Measurements from ENCODE around the gene ALDH4A1. TPM values are rescaled to one million over a fixed set of nuclear protein-coding genes. Genes with fewer than 3 reads are reported as not detected.

ALDH4A1 gene
- total RNA-seq, 1 donor from 2014 or later = 6.5 TPM

- DNase-seq = no peak
- no peak for ATAC-seq (ENCODE audit: low read depth)
- Mint-ChIP-seq H3K4me3 (no peak overlapping the region), H3K27ac (no peak overlapping the region), H3K27me3 (no peaks in the 10 kb centered on the region), H3K4me1 (peaks cover 54% of the 10 kb centered on the region), H3K36me3 (ENCODE audit: low read depth) (peaks cover 19% of the 10 kb centered on the region), H3K9me3 (no peaks in the 10 kb centered on the region)
- ChIA-PET POLR2A (interaction anchor here (1.1 to 1.5 kb wide), 3 partner anchors 21 to 27 kb away, joined by 3 to 6 read pairs (median 4); partner anchors contain the start of gene ALDH4A1), CTCF (interaction anchor here (1.2 to 5.4 kb wide), 3 partner anchors 10 to 27 kb away, joined by 4 to 53 read pairs (median 5); no protein-coding TSS in a partner anchor)
- intact Hi-C loops (cut with micrococcal nuclease) = no loop called here
- TF ChIP-seq, protein P1, sequence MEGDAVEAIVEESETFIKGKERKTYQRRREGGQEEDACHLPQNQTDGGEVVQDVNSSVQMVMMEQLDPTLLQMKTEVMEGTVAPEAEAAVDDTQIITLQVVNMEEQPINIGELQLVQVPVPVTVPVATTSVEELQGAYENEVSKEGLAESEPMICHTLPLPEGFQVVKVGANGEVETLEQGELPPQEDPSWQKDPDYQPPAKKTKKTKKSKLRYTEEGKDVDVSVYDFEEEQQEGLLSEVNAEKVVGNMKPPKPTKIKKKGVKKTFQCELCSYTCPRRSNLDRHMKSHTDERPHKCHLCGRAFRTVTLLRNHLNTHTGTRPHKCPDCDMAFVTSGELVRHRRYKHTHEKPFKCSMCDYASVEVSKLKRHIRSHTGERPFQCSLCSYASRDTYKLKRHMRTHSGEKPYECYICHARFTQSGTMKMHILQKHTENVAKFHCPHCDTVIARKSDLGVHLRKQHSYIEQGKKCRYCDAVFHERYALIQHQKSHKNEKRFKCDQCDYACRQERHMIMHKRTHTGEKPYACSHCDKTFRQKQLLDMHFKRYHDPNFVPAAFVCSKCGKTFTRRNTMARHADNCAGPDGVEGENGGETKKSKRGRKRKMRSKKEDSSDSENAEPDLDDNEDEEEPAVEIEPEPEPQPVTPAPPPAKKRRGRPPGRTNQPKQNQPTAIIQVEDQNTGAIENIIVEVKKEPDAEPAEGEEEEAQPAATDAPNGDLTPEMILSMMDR (IDR thresholded peaks at IDR 0.05) = no peak
These were observed 21.4 kb upstream of the ALDH4A1 start for GRCh38 chr1:18923756-18924211.

DNA sequence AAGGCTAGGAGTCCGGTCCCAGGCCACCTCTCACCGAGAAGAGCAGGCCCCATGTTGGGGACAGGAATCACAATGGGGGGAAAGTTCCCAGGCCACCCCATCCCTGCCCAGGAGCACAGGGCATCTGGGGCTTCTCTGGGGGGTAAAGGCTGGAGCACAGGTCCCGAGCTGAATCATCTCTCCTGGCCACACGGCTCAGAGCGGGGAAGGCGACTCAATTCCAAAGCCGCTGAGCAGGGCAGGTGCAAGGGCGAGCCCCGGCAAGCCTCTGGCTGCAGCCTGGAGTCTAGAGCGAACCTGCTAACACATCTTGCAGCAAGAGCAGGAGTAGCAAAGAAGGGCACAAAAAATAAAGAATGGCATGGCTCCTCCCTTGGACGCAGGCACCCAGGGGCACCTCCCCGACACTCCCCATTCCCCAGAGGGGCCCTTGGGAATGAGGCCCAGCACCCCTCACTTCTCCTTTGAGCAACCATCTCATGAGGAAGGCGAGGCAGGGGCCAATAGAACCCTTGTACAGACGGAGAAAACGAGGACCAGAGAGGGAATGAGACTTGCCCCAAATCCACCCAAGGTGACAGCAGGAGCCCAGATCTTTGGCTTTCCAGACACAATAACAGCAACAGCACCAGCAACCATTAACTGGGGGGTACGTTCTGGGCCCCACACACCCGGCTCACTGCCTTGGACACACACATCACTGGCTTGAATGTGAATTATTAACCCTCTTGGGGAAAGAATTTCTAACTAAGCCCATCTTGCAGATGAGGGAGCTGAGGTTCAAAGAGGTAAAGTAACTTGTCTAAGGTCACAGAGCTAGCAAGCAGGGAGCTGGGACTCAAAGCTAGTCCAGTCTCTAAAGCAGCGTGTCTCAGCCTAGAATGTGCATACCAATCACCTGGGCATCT is 20.7 kb upstream of the ALDH4A1 start:
- intact Hi-C loops (cut with micrococcal nuclease) = no loop called here
- CTCF ChIA-PET = interaction anchor here (1.0 to 5.4 kb wide), 6 partner anchors 9 to 50 kb away, joined by 4 to 53 read pairs (median 6); no protein-coding TSS in a partner anchor
- ATAC-seq (ENCODE audit: low read depth) = no peak

GRCh38 chr1:18922319-18922726 is 20.0 kb upstream of the ALDH4A1 start:
- intact Hi-C loops (cut with micrococcal nuclease) = no loop called here
- Mint-ChIP-seq H3K4me1 (peaks cover 40% of the 10 kb centered on the region), H3K4me3 (no peak overlapping the region), H3K27ac (no peak overlapping the region), H3K36me3 (ENCODE audit: low read depth) (peaks cover 26% of the 10 kb centered on the region), H3K9me3 (no peaks in the 10 kb centered on the region), H3K27me3 (no peaks in the 10 kb centered on the region)
- ChIA-PET CTCF (interaction anchor here (1.0 to 2.1 kb wide), 4 partner anchors 8 to 50 kb away, joined by 4 to 12 read pairs (median 6); partner anchors contain the start of gene ALDH4A1), POLR2A (interaction anchor here (1.0 to 1.1 kb wide), 2 partner anchors 29 to 34 kb away, joined by 3 read pairs; partner anchors contain the start of gene IFFO2)
- DNase-seq (no peak), ATAC-seq (ENCODE audit: low read depth) (no peak)
- TF ChIP-seq, protein P1 (IDR thresholded peaks at IDR 0.05) = no peak

More for the DNA sequence above, 20.7 kb upstream of the ALDH4A1 start:
- no peaks in the 10 kb centered on the region for H3K27me3 Mint-ChIP-seq
- H3K36me3 Mint-ChIP-seq (ENCODE audit: low read depth) = peaks cover 22% of the 10 kb centered on the region
- no peak overlapping the region for H3K4me3 Mint-ChIP-seq
- peaks cover 47% of the 10 kb centered on the region for H3K4me1 Mint-ChIP-seq
- TF ChIP-seq, protein P1 (IDR thresholded peaks at IDR 0.05) = no peak
- H3K9me3 Mint-ChIP-seq = no peaks in the 10 kb centered on the region
- H3K27ac Mint-ChIP-seq = peak overlapping the region; percentile 20
- POLR2A ChIA-PET = interaction anchor here (0.6 to 1.5 kb wide), 4 partner anchors 20 to 39 kb away, joined by 3 to 8 read pairs (median 4); partner anchors contain the start of genes ALDH4A1 and IFFO2
- no peak for DNase-seq

DNA sequence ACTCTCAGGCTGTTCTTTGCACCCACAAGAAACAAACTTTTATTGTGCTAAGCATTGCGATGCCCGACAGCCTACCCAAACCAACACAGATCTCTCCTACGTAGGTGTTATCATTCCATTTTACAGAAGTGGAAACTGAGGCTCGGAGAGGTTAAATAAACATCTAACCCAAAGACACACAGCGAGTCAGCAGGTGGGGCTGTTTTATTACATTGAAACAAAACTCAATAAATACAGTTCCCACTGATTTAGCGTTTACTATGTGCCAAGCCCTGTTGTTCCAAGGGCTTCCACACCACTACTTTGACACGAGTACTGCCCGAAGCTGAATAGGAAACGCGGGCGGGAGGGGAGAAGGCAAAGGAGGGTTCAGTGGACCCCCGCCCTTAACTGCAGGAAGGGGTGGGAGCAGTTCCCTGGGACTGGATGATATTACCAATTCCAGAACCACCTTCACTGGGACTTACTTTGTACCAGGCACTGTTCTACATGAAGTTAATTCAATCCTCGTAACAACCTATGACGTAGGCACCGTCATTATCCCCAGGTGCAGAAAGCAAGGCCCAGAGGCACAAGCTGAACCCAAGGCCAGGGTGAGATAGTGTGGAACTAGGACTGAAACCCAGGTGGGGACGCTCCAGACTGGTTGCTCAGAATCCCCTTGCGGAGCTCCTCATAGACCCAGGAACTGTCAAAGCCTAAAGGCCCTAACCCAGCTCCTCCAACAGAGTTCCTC is 19.3 kb upstream of the ALDH4A1 start:
- no peak overlapping the region for H3K27ac Mint-ChIP-seq
- H3K4me3 Mint-ChIP-seq = no peak overlapping the region
- ChIA-PET CTCF (interaction anchor here (1.0 to 2.1 kb wide), 5 partner anchors 7 to 51 kb away, joined by 4 to 12 read pairs (median 7); partner anchors contain the start of gene ALDH4A1), POLR2A (interaction anchor here (1.0 to 1.1 kb wide), 2 partner anchors 30 to 35 kb away, joined by 3 read pairs; partner anchors contain the start of gene IFFO2)
- intact Hi-C loops (cut with micrococcal nuclease) = no loop called here
- no peak for ATAC-seq (ENCODE audit: low read depth)
- H3K9me3 Mint-ChIP-seq = no peaks in the 10 kb centered on the region
- H3K27me3 Mint-ChIP-seq = no peaks in the 10 kb centered on the region
- H3K4me1 Mint-ChIP-seq = peaks cover 33% of the 10 kb centered on the region
- DNase-seq = no peak
- peaks cover 31% of the 10 kb centered on the region for H3K36me3 Mint-ChIP-seq (ENCODE audit: low read depth)
- TF ChIP-seq, protein P1 (IDR thresholded peaks at IDR 0.05) = no peak
